RWPE2 (cell line): ENCODE results near the gene KIN.
"Not testable (repeated sequence)": the region's sequence is repeated elsewhere in the genome, so short reads cannot be mapped to it uniquely, and the experiment has no call there.

Source experiments
- ATAC-seq: fragments of 200-7000 bp; cut with Tn5 transposase; 3 replicates; pipeline ENCODE4 v1.9.1; 2021; ENCODE audit warnings: low read depth
- DNase-seq: peaks from one replicate; pipeline ENCODE4 v3.0.0-alpha.2; 2020; ENCODE audit warnings: low spot score
- H3K27ac ChIP-seq: fragments of 450-650 bp; 2 replicates; pipeline ENCODE4 v1.5.1; 2017; ENCODE audit warnings: mild to moderate bottlenecking; ENCODE audit not compliant: poor library complexity, severe bottlenecking
- H3K27me3 ChIP-seq: fragments of 250-450 bp; sonication (Bioruptor Pico); 2 replicates; pipeline ENCODE4 v1.5.1; 2021; ENCODE audit warnings: mild to moderate bottlenecking, moderate library complexity; ENCODE audit not compliant: insufficient read depth, poor library complexity, severe bottlenecking
- H3K36me3 ChIP-seq: fragments of 250-450 bp; sonication (Bioruptor Pico); 2 replicates; pipeline ENCODE4 v1.5.1; 2020; ENCODE audit warnings: low read depth, mild to moderate bottlenecking, moderate library complexity
- H3K4me1 ChIP-seq: fragments of 250-450 bp; sonication (Bioruptor Pico); 2 replicates; pipeline ENCODE4 v1.5.1; 2021; ENCODE audit warnings: mild to moderate bottlenecking, moderate library complexity; ENCODE audit not compliant: insufficient read depth, poor library complexity, severe bottlenecking
- H3K4me3 ChIP-seq: fragments of 250-450 bp; sonication (Bioruptor Pico); 2 replicates; pipeline ENCODE4 v1.5.1; 2021; ENCODE audit warnings: mild to moderate bottlenecking, moderate library complexity; ENCODE audit not compliant: severe bottlenecking
- H3K9me3 ChIP-seq: fragments of 250-450 bp; sonication (Bioruptor Pico); 2 replicates; pipeline ENCODE4 v1.5.1; 2021; ENCODE audit warnings: mild to moderate bottlenecking, moderate library complexity; ENCODE audit not compliant: severe bottlenecking
- CTCF ChIP-seq: fragments of 450-650 bp; IDR thresholded peaks from one replicate; pipeline ENCODE4 v1.5.1; 2017; ENCODE audit warnings: mild to moderate bottlenecking, moderate library complexity; ENCODE audit not compliant: poor library complexity, severe bottlenecking

Gene KIN

GRCh38 chr10:7818295-7819120 is 30.7 kb upstream of the KIN start, which contains the start of gene TAF3:
Gene TAF3 (plus strand): TSS chr10:7818505. CDS start chr10:7818710, 205 bp downstream.
- ATAC-seq, result peak; percentile 85
- no peak within 1 kb of the TSS for H3K27ac ChIP-seq

GRCh38 chr10:7817984-7818294 is 30.1 kb upstream of the KIN start:
- H3K27me3 ChIP-seq, result no peaks in the 10 kb centered on the region
- H3K27ac ChIP-seq, result no peak overlapping the region
- peak overlapping the region; percentile 80 for H3K4me3 ChIP-seq
- peaks cover 6% of the 10 kb centered on the region for H3K4me1 ChIP-seq
- TF ChIP-seq CTCF, result no peak
- peaks cover 9% of the 10 kb centered on the region for H3K36me3 ChIP-seq
- DNase-seq (no peak), ATAC-seq (peak; percentile 13; the same call in 2 of the 3 replicates)
- no peaks in the 10 kb centered on the region for H3K9me3 ChIP-seq

More at GRCh38 chr10:7818295-7819120, 30.7 kb upstream of the KIN start, which contains the start of gene TAF3:
- Histone ChIP-seq H3K9me3 (no peaks in the 10 kb centered on the region), H3K36me3 (peaks cover 9% of the 10 kb centered on the region), H3K4me1 (peaks cover 6% of the 10 kb centered on the region), H3K27me3 (no peaks in the 10 kb centered on the region), H3K4me3 (peak within 1 kb of the TSS; percentile 80)
- peak; percentile 88 for DNase-seq
- TF ChIP-seq CTCF, result no peak

GRCh38 chr10:7817576-7817975 is 29.8 kb upstream of the KIN start:
- no peak for TF ChIP-seq CTCF
- Histone ChIP-seq H3K4me3 (peak overlapping the region; percentile 80), H3K9me3 (no peaks in the 10 kb centered on the region), H3K4me1 (peaks cover 6% of the 10 kb centered on the region), H3K27ac (no peak overlapping the region), H3K36me3 (peaks cover 9% of the 10 kb centered on the region), H3K27me3 (no peaks in the 10 kb centered on the region)
- DNase-seq (no peak), ATAC-seq (no peak)

GRCh38 chr10:7813481-7813880 is 25.7 kb upstream of the KIN start:
- Histone ChIP-seq H3K27ac (no peak overlapping the region), H3K9me3 (no peaks in the 10 kb centered on the region), H3K36me3 (no peaks in the 10 kb centered on the region), H3K4me1 (no peaks in the 10 kb centered on the region), H3K4me3 (no peak overlapping the region), H3K27me3 (no peaks in the 10 kb centered on the region)
- no peak for TF ChIP-seq CTCF
- no peak for ATAC-seq
- DNase-seq, result no peak

- ATAC-seq, result not testable (repeated sequence)
Observed at GRCh38 chr10:7811743-7812142, 23.9 kb upstream of the KIN start.

More at GRCh38 chr10:7811743-7812142, 23.9 kb upstream of the KIN start:
- H3K4me3 ChIP-seq, H3K9me3 ChIP-seq, H3K27ac ChIP-seq, H3K4me1 ChIP-seq, DNase-seq, H3K27me3 ChIP-seq: not testable (repeated sequence)
- H3K36me3 ChIP-seq, result peaks cover 13% of the 10 kb centered on the region
